Kidney (tissue), 14 donors: ENCODE results near the gene HLA-DOB. TPM values are rescaled to one million over a fixed set of nuclear protein-coding genes. Genes with fewer than 3 reads are reported as not detected.

Experiments used
- DNase-seq, 5 donors: peaks; one replicate each; pipeline ENCODE4 v3.0.0-alpha.2; 2013 to 2020
- FAIRE-seq: peaks from 2 replicates; lab custom pipeline; 2012; peaks lifted over from hg19 to GRCh38; lab: Jason Lieb, UNC
- H3K27ac ChIP-seq, 2 donors: one replicate each; pipeline ENCODE4 v1.7.0; 2013; ENCODE audit warnings: low read depth in 2 of 2, low read length in 2 of 2, inconsistent platforms in 1 of 2
- H3K27me3 ChIP-seq: one replicate; pipeline ENCODE4 v1.7.1; 2013; ENCODE audit warnings: low read length, inconsistent platforms; ENCODE audit not compliant: control insufficient read depth, insufficient read depth
- H3K36me3 ChIP-seq, 3 donors: one replicate each; pipeline versions ENCODE4 v1.7.0 to v1.7.1; 2013; ENCODE audit warnings: low read length in 3 of 3, control low read depth in 1 of 3, inconsistent platforms in 1 of 3; ENCODE audit not compliant: insufficient read depth in 3 of 3, control insufficient read depth in 2 of 3
- H3K4me1 ChIP-seq, 3 donors: one replicate each; pipeline versions ENCODE4 v1.7.0 to v1.7.1; 2013; ENCODE audit warnings: low read length in 3 of 3, inconsistent platforms in 1 of 3, low read depth in 1 of 3; ENCODE audit not compliant: control insufficient read depth in 2 of 3, insufficient read depth in 2 of 3
- H3K4me3 ChIP-seq, 3 donors: one replicate each; pipeline versions ENCODE4 v1.7.0 to v1.8.1; 2013; ENCODE audit warnings: low read length in 3 of 3, control low read depth in 1 of 3, inconsistent platforms in 1 of 3
- H3K9ac ChIP-seq, 3 donors: one replicate each; pipeline versions ENCODE4 v1.7.0 to v1.7.1; 2013; ENCODE audit warnings: low read length in 3 of 3, control low read depth in 1 of 3, inconsistent platforms in 1 of 3
- H3K9me3 ChIP-seq, 3 donors: one replicate each; pipeline versions ENCODE4 v1.7.0 to v1.7.1; 2013; ENCODE audit warnings: low read length in 3 of 3, control low read depth in 1 of 3, inconsistent platforms in 1 of 3; ENCODE audit not compliant: control insufficient read depth in 2 of 3, insufficient read depth in 1 of 3
- intact Hi-C: fragments of 100-400 bp; cut with DNase I; formaldehyde crosslinking; loops from one replicate; pipeline ENCODE4 v1.11.1; 2022
- polyA plus RNA-seq: library from polyadenylated mRNA; stranded (reverse); fragments of 350-450 nt; fragmentation: Illumina TruSeq; extraction: RNeasy Lipid Tissue Mini Kit (QIAGEN cat#74804); gene quantifications from one replicate; pipeline ENCODE4 v1.2.3, GENCODE V29; 2014; ENCODE audit warnings: low read depth, low replicate concordance; ENCODE audit not compliant: insufficient read depth
- total RNA-seq: library from RNA; stranded (reverse); fragmentation: NEBNext Ultra II Directional; extraction: Animal tissue kit (Norgen Biotek cat#: 25700); gene quantifications from one replicate; pipeline ENCODE4 v1.2.1, GENCODE V29; 2021
- TF ChIP-seq, protein P1 (sequence below): IDR thresholded peaks from 3 replicates; pipeline ENCODE4 v1.5.1; 2012; ENCODE audit warnings: mild to moderate bottlenecking, moderate library complexity, borderline replicate concordance; ENCODE audit not compliant: insufficient read depth; ENCODE audit errors: extremely low read depth
- donor health status: control.
- donor health status: control.
- donor health status: control.
- donor health status: control.
- donor health status: control.
- donor health status: DM: yes; HTN: yes; CAD: no.
- donor health status: Normal renal cell carcinoma (clear cell type).

Gene HLA-DOB
- total and polyA plus RNA-seq, 2 donors from 2014 or later = 1.9 to 6.1 TPM

- no peak overlapping the region for H3K27ac ChIP-seq
- TF ChIP-seq, protein P1, sequence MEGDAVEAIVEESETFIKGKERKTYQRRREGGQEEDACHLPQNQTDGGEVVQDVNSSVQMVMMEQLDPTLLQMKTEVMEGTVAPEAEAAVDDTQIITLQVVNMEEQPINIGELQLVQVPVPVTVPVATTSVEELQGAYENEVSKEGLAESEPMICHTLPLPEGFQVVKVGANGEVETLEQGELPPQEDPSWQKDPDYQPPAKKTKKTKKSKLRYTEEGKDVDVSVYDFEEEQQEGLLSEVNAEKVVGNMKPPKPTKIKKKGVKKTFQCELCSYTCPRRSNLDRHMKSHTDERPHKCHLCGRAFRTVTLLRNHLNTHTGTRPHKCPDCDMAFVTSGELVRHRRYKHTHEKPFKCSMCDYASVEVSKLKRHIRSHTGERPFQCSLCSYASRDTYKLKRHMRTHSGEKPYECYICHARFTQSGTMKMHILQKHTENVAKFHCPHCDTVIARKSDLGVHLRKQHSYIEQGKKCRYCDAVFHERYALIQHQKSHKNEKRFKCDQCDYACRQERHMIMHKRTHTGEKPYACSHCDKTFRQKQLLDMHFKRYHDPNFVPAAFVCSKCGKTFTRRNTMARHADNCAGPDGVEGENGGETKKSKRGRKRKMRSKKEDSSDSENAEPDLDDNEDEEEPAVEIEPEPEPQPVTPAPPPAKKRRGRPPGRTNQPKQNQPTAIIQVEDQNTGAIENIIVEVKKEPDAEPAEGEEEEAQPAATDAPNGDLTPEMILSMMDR = no peak
- FAIRE-seq (no peak), DNase-seq (no peak)
- H3K9me3 ChIP-seq = no peaks in the 10 kb centered on the region
- peaks cover 0 to 8% (median 4%) of the 10 kb centered on the region in 3 donors for H3K36me3 ChIP-seq
- no peaks in the 10 kb centered on the region for H3K27me3 ChIP-seq
- no peak overlapping the region for H3K9ac ChIP-seq
- intact Hi-C loops = no loop called here
- H3K4me3 ChIP-seq = no peak overlapping the region
- H3K4me1 ChIP-seq = no peaks in the 10 kb centered on the region
Measured at GRCh38 chr6:32830936-32831335, 14.1 kb upstream of the HLA-DOB start.

- FAIRE-seq = no peak
Measured at GRCh38 chr6:32830017-32830416, 13.2 kb upstream of the HLA-DOB start.

DNA sequence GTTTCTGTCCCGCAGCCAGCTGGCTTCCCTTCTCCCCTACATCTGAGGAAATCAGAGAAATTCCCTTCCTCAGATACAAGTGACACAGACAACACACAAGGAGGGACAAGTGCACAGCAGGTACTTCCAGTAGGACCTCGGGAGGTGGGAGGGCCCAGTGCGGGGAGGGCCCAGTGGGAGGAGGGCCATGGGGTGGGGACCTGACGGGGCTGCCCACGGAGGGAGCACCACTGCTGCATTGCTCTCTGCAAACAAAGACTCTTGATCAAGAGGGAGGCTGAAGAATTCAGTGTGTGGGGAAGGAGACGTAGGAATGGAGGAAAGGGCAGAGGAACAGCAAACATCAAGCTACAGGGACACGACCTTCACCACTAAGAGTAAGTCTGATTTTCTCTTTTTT is 12.7 kb upstream of the HLA-DOB start:
- Histone ChIP-seq H3K9me3 (no peaks in the 10 kb centered on the region), H3K27ac (no peak overlapping the region), H3K4me3 (no peak overlapping the region), H3K27me3 (no peaks in the 10 kb centered on the region), H3K36me3 (peaks cover 0 to 4% (median 3%) of the 10 kb centered on the region in 3 donors), H3K9ac (no peak overlapping the region), H3K4me1 (no peaks in the 10 kb centered on the region)
- FAIRE-seq (no peak), DNase-seq (peak in 1 of 5 donors; percentile 17)
- TF ChIP-seq, protein P1 = no peak
- intact Hi-C loops = no loop called here

More at GRCh38 chr6:32830017-32830416, 13.2 kb upstream of the HLA-DOB start:
- Histone ChIP-seq H3K9ac (no peak overlapping the region), H3K27me3 (no peaks in the 10 kb centered on the region), H3K4me3 (no peak overlapping the region), H3K9me3 (no peaks in the 10 kb centered on the region), H3K4me1 (no peaks in the 10 kb centered on the region), H3K27ac (no peak overlapping the region), H3K36me3 (peaks cover 0 to 7% (median 4%) of the 10 kb centered on the region in 3 donors)
- TF ChIP-seq, protein P1 = no peak
- intact Hi-C loops = no loop called here
- no peak for DNase-seq

DNA sequence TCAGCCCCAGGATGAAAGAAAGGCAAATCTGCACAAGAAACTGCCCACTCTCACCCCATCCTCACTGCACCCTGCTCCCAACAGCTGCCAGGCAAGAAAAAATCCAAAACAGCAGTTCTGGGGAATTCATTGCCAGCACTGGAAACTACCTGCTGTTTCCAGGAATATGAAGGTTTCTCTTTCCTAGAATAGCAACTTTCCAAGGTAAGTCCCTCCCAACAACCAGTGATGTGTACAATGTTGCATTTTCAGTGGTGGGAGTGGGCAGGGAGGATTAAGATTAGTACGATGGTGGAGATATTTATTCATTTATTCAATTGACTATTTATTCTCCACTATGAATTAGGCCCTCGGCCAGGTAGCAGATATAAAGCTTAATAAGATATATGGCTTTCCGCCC is 10.2 kb upstream of the HLA-DOB start:
- no peaks in the 10 kb centered on the region for H3K9me3 ChIP-seq
- peaks cover 0 to 4% (median 3%) of the 10 kb centered on the region in 3 donors for H3K36me3 ChIP-seq
- FAIRE-seq (no peak), DNase-seq (no peak)
- H3K27ac ChIP-seq = no peak overlapping the region
- no peaks in the 10 kb centered on the region for H3K4me1 ChIP-seq
- intact Hi-C loops = no loop called here
- H3K27me3 ChIP-seq = no peaks in the 10 kb centered on the region
- no peak overlapping the region for H3K9ac ChIP-seq
- no peak overlapping the region for H3K4me3 ChIP-seq
- TF ChIP-seq, protein P1 = no peak
